ENCODE results near the gene DDX49.
A peak's percentile ranks its signal among the peaks of the same experiment; 100 is the strongest.
"Not testable (repeated sequence)": the region's sequence is repeated elsewhere in the genome, so short reads cannot be mapped to it uniquely, and the experiment has no call there.

DDX49 gene

DNA sequence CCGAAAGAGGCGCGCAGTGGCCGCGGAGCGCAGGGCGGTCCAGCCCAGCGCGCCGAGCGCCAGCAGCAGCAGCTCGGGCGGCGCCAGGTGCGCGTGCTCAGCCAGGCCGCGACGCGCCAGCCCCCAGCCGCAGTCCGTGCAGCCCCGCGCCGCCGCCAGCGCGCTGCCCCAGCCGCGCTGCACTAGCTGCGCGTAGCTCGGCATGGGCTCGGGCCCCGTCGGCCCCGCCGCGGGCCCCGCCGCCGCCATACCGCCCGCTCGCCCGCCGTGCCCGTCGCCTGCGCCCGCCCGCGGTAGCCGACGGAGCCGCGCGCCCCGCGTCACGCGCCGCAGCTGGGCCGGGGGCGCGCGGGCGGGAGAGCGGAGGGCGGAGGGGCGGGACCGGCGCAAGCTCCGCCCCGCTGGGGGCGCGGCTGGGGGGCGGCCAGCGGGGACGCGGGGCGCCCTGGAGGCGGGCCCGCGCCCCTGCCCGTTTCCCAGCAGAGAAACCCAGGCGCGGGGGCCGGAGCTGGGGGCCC lies 23.6 kb upstream of the DDX49 start, which contains the start of gene CERS1:
Gene CERS1 (minus strand): TSS at position 335 of the 518 bp plus-strand sequence. CDS start 86 bp downstream, at position 249.
- DNase-seq (ENCODE audit: low spot score) = peak; percentile 87

DNA sequence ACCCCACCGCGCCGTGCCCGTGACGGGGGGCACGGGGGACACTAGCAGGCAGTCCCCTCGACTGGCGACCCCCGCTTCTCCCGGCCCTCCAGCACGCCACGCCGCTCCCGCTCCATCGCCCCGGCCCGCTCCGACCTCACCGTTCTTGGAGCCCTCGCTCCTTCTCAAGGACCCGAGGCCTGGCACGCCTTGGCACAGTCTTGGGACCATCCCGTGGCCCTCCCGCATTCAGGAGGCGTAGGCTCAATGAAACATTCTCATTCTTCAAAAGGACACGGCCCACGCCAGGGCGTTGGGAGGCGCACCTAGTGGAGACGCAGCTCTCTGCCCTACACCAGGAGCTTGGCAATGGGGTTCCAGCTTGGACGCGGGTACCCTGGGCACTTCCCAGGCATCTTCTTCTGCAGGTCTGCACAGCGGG lies 23.1 kb upstream of the DDX49 start:
- DNase-seq (ENCODE audit: low spot score) = no peak

DNA sequence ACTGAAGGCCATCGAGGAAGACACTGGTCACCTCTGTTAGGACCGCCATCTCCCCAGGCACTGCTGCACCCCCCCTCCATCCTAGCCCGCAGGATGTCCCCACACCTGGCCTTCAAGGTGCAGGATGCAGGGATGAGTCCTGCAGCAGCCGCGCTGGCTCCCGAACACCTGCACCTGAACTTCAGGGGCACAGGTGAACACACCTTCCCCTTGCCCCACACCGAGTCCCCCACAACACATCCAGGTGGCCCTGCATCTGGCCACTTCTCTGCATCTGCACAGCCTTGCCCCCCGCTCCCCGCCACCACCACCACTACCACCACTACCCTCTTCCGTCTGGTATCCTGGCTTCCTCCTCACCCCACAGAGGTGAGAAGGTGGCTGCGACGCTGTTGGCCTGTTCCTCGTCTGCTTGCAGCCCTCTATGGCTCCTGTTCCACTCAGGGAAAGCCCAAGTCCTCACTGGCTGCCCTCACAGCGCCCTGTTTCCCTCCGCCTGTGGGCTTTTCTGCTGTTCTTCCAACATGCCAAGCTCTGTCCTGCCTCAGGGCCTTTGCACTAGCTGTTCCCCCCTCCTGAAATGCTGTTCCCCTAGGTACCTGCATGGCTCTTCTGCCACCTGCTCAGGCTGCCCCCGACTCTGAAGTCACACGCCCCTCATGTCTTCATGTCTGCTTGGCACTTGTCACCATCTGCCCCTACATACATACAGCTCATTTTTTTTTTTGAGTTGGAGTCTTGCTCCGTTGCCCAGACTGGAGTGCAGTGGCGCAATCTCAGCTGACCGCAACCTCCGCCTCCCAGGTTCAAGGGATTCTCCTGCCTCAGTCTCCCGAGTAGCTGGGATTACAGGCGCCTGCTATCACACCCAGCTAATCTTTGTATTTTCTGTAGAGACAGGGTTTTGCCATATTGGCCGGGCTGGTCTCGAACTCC lies 22.2 kb upstream of the DDX49 start:
- no peak for DNase-seq (ENCODE audit: low spot score)

DNA sequence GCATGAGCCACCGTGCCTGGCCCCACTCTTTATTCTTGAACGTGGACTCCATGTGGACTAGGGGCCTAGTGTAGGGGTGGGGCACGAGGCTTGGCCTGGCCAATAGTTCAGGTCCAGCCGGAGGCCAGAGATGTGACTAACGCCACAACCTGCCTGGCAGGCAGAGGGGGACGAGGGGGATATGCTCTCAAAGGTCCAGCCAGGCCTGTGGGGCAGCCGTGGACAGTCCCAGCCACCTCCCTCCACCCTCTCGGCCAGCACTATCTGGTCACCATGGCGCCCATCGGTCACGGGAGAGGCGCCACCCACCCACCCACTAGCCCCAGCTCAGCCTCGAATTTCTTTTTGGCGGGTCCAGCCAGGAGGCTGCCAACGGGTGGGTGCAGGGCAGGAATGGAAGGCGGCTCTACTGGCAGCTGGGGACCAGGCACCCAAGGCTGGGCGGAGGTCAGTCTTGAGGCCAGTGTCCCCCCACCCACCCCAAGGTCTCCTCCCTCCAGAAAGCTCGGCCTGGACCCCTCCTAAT lies 21.4 kb upstream of the DDX49 start:
- DNase-seq (ENCODE audit: low spot score) = peak; percentile 55

DNA sequence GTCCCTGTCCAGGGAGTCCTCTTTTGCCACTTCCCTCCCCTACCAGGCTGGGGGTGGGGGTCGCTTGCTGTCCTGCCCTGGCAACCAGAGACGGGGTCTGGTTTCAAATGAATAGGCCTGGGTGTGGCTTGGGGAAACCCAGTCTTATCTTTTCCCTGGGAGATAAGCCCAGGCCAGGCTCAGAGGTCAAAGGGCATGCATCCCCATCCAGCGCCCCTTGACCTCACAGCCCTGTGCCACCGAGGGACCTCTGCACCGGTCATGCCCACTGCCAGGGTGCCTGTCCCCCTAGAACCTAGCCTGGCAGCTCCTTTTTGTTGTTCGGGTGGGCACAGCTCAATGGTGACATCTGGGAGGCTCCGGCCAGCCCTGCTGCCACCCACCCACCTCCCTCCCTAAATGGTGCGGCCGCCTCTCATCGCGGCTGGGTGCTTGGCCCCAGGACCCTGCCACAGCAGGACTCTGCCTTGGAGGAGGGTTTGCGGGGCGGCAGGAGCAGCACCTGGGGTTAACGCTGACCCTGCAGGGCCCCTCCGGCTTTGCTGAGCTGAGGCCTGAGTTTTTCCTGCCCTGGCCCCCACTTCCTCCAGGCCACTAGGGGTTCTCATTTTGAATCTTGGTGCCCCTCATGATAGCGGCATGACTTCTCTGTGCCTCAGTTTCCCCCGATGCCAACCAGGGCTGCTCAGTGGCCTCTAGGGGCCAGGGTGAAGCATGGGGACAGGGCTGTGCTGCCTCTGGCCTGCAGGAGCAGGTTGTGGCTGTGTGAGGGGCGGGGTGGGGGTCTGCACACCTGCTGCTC lies 20.7 kb upstream of the DDX49 start:
- peak; percentile 88 for DNase-seq (ENCODE audit: low spot score)

DNA sequence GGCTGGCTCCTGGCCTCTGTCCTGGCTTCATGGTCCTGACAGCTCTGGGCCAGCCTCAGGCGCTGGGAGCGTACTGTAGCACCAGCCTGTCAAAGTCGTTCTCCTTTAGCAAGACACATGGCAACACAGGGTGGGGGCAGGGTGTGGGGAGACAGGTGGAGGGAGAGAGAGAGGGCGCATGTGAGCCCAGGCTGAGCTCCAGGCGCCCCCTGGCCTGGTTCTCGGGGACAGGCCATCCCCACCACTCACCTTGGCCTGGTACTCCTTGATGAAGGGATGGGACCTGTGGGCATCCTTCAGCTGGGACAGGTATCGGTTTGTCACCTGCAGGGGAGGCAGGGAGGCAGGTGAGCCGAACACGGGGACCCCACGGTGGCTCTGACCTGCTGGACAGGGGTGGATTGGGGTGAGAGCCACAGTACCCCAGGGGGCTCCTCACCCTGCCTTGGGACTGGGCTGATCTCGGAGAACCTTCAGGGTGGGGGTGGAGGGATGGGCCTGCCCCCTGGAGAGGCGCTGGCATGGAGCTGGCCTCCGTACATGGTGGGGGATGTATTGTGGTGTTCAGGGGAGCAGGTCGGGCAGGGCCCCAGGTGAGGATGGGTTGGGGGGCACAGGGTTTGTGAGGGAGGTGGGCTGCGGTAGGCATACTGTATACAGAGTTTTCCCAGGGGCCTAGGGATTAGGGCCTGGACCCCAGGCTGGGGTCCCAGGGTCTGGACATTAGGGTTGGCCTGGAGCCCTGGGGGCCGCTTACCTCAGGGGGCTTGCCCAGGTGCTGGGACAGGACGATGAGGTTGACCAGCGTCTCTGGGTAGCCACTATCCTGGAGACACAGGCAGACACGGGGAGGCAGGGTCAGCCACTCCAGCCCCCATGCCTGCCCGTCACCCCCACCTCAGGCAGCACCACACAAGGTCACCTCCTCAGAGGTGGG lies 19.6 kb upstream of the DDX49 start:
- DNase-seq (ENCODE audit: low spot score) = no peak

DNA sequence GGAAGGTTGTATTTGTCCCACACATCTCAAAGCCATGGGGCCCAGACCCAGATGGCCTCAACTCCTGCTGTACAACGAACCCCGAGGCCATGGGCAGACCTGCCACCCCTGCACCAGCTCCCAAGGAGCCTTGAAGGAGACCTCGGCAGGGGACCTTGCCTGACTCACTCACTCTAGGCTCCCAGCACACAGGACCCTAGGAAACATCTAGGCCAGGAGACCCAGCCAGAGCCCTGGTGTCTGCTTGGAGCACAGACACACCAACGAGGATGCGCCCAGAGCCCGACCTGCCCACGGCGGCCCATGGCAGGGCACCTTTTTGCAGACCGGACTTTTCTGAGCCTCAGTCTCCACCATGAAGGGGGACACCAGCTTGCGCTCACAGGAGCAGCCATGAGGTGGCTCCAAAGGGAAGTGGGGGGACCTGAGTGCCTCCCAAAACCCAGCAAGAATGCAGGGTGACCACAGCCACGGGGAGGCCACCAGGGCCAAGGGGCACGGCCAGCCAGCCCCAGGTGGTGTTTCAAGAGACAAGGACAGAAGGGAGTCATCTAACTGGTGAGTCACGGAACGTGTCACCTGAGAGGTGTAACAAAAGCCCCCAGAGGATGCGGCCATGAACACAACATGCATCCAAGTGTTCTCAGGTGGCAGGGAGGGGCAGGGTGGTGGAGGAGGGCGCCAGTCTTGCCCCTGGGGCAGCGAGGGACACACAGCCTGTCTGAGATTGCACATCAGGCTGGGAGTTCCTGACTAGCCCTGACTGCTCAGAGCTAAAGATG lies 18.6 kb upstream of the DDX49 start:
- no peak for DNase-seq (ENCODE audit: low spot score)

DNA sequence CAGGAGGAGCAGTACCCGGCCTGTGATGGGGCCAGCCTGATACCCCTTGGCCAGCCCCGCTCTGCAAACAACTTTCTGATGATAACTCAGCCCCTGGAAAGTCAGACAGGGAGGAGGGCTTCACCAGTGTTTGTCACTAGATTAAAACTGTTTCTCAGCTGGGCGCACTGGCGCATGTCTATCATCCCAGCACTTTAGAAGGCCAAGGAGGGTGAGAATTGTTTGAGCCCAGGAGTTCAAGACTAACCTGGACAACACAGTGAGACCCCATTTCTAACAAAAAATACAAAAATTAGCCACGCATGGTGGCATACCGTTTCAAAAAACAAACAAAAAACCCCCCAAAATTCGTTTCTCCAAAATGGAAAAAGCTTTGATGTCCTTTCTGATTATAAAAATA lies 18.0 kb upstream of the DDX49 start:
- no peak for DNase-seq (ENCODE audit: low spot score)

DNA sequence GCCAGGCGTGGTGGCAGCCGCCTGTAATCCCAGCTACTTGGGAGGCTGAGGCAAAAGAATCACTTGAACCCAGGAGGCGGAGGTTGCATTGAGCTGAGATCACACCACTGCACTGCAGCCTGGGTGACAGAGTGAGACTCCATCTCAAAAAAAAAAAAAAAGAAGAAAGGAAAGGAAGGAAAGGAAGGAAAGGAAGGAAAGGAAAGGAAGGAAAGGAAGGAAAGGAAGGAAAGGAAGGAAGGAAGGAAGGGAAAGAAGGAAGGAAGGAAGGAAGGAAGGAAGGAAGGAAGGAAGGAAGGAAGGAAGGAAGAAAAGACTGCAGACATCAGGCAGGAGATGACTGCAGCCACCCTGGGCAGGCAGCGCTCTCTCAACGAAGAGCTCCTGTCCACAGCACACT lies 17.0 kb upstream of the DDX49 start:
- DNase-seq (ENCODE audit: low spot score) = not testable (repeated sequence)

DNA sequence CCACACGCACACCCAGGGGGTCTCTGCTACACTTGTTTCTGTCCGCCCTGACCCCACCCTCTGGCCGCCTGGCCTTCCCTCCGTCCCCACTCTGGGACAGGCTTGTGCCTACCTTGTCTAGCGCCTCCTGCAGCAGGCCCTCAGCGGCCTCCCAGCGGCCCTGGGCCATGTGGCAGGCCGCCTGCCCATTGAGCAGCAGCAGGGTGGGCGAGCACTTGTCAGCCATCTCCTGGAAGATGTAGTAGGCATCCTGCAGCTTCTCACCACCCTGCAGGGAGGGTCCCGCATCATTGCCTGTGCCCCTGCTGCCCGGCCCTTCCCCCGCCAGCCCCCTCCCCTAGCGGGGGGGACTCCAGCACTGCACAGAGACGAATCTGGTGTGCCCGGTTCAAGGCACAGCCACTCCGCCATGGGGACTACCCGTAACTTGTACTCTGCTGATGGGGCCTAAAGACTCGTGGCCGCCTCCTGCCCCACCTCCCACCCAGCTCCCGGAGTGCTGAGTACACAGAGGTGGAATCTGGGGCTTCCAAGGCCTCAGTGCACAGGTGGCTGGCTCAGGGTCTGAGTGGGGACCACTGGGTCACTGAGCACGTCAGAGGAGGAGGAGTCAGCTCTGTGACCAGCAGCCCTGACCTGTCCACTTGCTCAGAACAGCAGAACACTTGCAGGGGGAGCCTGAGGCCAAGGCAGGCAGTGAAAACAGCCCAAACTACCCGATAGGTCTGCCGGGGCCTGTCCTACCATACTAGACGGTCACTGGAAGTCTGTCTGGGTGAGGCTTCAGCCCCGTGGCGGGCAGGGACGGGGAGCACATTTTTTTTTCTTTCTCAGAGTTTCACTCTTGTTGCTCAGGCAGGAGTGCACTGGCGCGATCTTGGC lies 16.1 kb upstream of the DDX49 start:
- DNase-seq (ENCODE audit: low spot score) = no peak

DNA sequence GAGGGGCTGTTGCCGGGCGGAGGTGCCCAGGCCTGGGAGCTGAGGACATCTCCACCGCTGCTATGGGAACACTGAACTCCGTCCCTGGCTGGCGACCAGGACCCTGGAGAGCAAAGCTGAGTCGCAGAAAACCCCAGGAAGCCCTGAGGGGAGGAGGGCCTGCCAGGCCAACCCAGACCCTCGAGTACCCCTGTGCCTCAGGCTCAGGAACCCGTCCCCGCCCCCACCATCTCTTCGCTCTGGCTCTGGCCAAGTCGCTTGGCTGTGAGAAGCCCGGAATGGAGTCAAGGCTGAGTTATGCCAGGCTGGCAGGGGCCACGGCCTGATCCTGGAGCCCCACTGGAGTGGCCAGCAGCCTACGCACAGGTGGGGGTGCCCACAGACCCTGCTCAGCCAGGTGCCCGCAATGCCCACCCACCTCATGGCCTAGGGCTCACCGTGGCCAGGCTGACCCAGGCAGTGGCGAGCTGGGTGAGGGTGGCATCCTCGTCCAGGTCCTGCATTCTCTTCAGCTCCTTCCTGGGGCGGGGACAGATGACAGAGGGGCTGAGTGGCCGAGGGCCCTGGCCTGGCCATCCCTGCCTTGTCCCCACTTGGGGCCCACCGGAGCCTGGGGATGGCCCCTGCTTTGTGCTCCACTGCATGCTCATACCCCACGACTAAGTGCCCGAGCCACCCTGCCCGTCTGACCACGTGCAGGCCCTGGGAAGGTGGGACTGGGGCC lies 15.0 kb upstream of the DDX49 start:
- no peak for DNase-seq (ENCODE audit: low spot score)

DNA sequence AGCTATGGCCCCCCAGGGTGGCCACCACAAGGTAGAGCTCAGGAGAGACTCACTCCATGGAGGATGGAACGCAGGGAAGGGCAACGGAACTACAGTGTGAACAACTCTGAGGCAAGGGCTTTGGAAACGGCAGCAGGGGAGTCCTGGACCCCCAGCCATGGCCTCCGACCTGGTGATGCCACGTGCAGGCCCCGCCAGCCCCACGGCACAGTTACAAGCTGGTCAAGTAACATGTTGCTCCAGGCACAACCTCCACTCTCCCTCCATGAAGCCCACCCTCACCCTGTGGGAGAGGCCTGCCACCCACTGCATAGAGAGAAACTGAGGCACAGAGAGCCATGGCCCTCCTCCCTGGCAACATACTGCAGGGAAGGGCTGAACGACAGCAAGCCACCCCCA lies 14.5 kb upstream of the DDX49 start:
- DNase-seq (ENCODE audit: low spot score) = no peak

DNA sequence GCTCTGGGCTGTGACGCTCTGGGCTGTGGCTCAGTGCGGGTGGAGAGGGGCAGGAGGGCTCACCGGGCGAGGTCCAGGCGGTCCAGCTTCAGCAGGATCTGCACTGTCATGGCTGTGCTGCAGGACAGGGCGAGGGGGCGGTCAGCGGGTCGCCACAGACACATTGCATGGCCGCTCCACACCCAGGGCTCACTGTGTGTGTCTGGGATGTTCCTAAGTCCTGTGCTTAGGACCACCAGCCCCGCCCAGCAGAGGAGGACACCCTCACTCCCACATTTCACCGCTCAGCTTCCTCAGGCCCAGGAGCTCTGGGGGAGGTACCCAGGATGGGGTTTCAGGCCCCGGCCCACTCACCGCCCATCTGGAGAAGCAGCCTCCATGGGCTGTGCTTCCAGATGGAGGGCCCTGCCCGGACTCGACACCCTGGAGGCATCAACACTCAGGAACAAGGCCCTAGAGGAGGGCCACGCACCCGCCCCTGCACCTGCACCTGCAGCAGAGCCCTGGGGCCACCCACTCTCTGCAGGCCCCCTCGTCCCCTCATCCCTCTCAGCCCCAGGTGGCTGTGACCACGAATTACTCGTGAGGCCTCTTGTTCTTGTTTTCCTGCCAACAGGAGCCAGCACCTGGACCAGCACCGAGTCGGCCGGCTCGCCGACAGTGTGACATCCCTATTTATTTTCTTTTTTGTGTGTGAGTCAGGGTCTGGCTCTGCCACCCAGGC lies 13.8 kb upstream of the DDX49 start:
- no peak for DNase-seq (ENCODE audit: low spot score)

DNA sequence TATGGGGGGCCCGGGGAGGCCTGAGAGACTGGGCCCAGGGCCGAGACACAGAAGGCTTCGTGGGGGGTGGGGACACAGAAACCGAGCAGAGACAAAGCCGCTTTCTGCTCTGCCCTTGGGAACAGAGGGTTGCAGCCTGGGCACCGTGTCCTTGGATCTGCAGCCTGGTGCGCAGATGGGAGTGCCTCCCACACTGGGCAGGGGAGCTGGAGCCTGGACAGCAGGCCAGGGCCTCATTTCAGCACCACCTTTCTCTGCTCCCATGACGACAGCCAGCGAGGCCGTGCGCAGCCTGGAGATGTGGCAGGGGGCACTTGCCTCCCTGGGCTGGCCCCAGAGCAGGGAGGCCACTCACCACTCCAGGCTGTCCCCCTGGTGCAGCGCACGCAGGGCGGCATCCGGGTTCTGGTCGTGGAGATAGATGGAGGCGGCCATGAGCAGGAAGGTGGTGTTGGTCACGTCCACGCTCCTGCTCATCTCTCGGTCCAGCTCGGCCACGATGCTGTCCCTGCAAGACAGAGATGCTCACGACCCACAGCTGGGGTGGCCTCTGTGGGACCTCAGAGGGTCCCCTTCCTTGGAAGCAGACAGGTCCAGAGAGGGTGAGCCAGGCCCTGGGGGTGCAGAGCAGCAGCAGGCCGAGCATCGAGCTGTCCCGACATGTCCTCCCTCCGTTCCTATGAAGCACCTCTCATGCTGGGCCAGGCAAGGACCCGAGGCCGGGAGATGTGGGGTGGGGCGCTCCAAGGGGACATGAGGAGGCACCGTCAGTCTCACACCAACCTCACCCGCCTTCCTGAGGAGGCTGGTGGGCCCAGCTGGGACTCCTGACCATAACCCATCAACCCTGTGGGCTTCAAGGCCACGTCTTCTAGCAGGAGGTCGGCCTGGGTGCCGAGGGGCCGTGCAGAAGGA lies 12.7 kb upstream of the DDX49 start:
- DNase-seq (ENCODE audit: low spot score) = no peak

DNA sequence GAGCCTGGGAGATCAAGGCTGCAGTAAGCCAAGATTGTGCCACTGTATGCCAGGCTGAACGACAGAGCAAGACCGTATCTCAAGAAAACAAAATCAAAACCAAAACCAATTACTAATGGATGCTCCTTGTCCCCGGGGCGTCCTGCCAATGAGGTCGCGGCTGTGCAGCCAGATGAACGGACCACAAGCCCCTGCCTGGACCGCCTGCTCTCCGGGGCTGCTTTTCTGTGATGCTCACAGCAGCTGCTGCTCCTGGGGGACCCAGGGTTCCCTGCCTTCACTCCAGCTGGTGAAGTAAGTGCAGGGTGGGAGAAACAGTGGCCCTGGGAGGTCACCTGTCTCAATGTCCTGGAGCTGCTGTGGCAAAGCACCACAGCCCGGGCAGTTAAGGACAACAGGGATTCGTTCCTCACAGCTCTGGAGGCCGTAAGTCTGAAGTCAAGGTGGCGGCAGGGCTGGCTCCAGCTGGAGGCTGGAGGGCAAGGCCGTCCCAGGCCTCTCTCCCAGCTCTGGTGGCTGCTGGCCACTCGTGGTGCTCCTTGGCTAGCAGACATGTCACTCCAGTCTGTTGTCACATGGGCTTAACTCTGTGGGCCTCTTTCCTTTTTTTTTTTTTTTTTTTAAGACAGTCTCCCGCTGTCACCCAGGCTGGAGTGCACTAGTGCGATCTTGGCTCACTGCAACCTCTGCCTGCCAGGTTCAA lies 10.4 kb upstream of the DDX49 start:
- no peak for DNase-seq (ENCODE audit: low spot score)

DNA sequence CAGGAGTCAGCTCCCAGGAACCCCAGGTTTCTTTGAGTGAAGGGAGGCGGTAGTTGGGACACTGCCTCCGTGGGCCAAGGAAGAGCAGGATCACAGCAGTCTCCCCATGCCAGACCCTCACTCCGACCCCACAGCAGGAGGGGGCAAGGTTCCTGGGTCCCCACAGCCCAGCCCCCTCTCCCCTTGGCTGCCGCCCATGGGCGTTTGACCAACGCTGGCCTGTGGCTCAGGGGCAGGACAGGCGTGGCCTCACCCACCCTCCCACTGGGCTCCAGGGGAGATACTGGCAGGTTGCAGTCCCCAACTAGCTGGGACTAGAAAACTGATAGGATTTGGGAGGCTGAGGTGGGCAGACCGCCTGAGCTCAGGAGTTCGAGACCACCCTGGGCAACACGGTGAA lies 9.5 kb upstream of the DDX49 start:
- no peak for DNase-seq (ENCODE audit: low spot score)

Measured in HuH-7 (cell line).